K562 (cell line): Measurements from ENCODE around the gene WDR45B. TPM values are rescaled to one million over a fixed set of nuclear protein-coding genes. Genes with fewer than 3 reads are reported as not detected.

Experiments used
- ATAC-seq: fragments of 200-7000 bp; cut with Tn5 transposase; 3 replicates; pipeline ENCODE4 v1.9.1; 2020; ENCODE audit warnings: moderate library complexity
- BruUV-seq: library from RNA; stranded (reverse); fragments of 400-500 nt; replicated peaks from 2 replicates; lab custom pipeline; 2021; lab: Mats Ljungman, UMichigan
- CTCF ChIA-PET: fragments of 300-600 bp; formaldehyde crosslinking; extraction: SDS; loops from one replicate; lab custom pipeline; 2021; ENCODE audit warnings: low intra/inter-chr PET ratio; lab: Yijun Ruan, JAX
- POLR2A ChIA-PET: fragments of 300-600, 350-650 bp; sonication (Branson Sonifier 250); formaldehyde crosslinking; extraction: SDS; loops from one replicate; lab custom pipeline; 2021; ENCODE audit warnings: antibody characterized with exemption, inconsistent platforms; lab: Yijun Ruan, JAX
- DNase-seq, 4 experiments: peaks; one replicate each; pipeline versions ENCODE4 v3.0.0 to v3.0.0-alpha.2; 2011 to 2018; ENCODE audit warnings: low spot score in 3 of 4, mixed read lengths in 3 of 4; ENCODE audit errors: extremely low read depth in 1 of 4
- FAIRE-seq: peaks from 2 replicates; lab custom pipeline; 2011; peaks lifted over from hg19 to GRCh38; lab: Jason Lieb, UNC
- H2AFZ ChIP-seq: 2 replicates; pipeline ENCODE4 v1.6.0; 2011; ENCODE audit warnings: low read depth, low read length, control low read depth, inconsistent platforms
- H3K27ac ChIP-seq: fragments of 200-600 bp; 3 replicates; pipeline ENCODE4 v1.8.0; 2011; ENCODE audit warnings: low read depth, mild to moderate bottlenecking, control low read depth, inconsistent platforms, low read length, moderate library complexity, mixed read lengths; ENCODE audit errors: extremely low read depth
- H3K27me3 ChIP-seq, 2 experiments: fragments of 300-600 bp in 1 of 2; 2 replicates in 1 of 2; 3 replicates in 1 of 2; pipeline versions ENCODE4 v1.6.0 to v1.8.0; 2011; ENCODE audit warnings: inconsistent platforms in 2 of 2, low read length in 2 of 2, mild to moderate bottlenecking in 1 of 2, mixed read lengths in 1 of 2, moderate library complexity in 1 of 2; ENCODE audit not compliant: control insufficient read depth in 2 of 2, insufficient read depth in 2 of 2
- H3K36me3 ChIP-seq: fragments of 300-600 bp; 3 replicates; pipeline ENCODE4 v1.8.0; 2011; ENCODE audit warnings: mild to moderate bottlenecking, low read length, inconsistent platforms; ENCODE audit not compliant: control insufficient read depth, insufficient read depth
- H3K4me1 ChIP-seq, 2 experiments: fragments of 200-600 bp in 1 of 2; replicated peaks in 1 of 2; 2 replicates in 1 of 2; 3 replicates in 1 of 2; pipeline versions ENCODE4 v1.5.1 to v1.8.0; 2011; ENCODE audit warnings: inconsistent platforms in 2 of 2, low read length in 2 of 2, mild to moderate bottlenecking in 1 of 2, mixed read lengths in 1 of 2, moderate library complexity in 1 of 2; ENCODE audit not compliant: control insufficient read depth in 2 of 2, insufficient read depth in 2 of 2
- H3K4me2 ChIP-seq: 2 replicates; pipeline ENCODE4 v1.6.1; 2011; ENCODE audit warnings: low read length, control low read depth, inconsistent platforms, mixed read lengths; ENCODE audit not compliant: insufficient read depth
- H3K4me3 ChIP-seq: fragments of 200-600 bp; sonication (generic), shearing (Covaris generic); 2 replicates; pipeline ENCODE4 v1.5.1; 2016; ENCODE audit warnings: control low read depth, inconsistent platforms
- H3K79me2 ChIP-seq: fragments of 200-600 bp; 3 replicates; pipeline ENCODE4 v1.8.0; 2011; ENCODE audit warnings: low read length, inconsistent platforms; ENCODE audit not compliant: control insufficient read depth, insufficient read depth
- H3K9ac ChIP-seq, 2 experiments: 2 replicates each; pipeline versions ENCODE4 v1.6.0 to v1.6.1; 2011; ENCODE audit warnings: low read depth in 2 of 2, low read length in 2 of 2, control low read depth in 1 of 2, inconsistent platforms in 1 of 2, mild to moderate bottlenecking in 1 of 2, mixed read lengths in 1 of 2; ENCODE audit not compliant: insufficient read depth in 1 of 2
- H3K9me1 ChIP-seq: one replicate; pipeline ENCODE4 v1.6.0; 2011; ENCODE audit warnings: inconsistent platforms, mild to moderate bottlenecking, low read length, moderate library complexity; ENCODE audit not compliant: control insufficient read depth, insufficient read depth
- H3K9me3 ChIP-seq: replicated peaks from 2 replicates; pipeline ENCODE4 v1.5.1; 2011; ENCODE audit warnings: low read depth, low read length, inconsistent platforms; ENCODE audit not compliant: control insufficient read depth, insufficient read depth
- H4K20me1 ChIP-seq: replicated peaks from 2 replicates; pipeline ENCODE4 v1.6.1; 2011; ENCODE audit warnings: low read length, inconsistent platforms, mixed read lengths; ENCODE audit not compliant: control insufficient read depth, insufficient read depth
- CHD4 ChIP-seq: fragments of 200-600 bp; sonication (generic); IDR thresholded peaks from 3 replicates; pipeline ENCODE4 v1.6.1; 2012; ENCODE audit warnings: low read depth, mild to moderate bottlenecking, mixed read lengths, low read length, inconsistent platforms; ENCODE audit not compliant: insufficient read depth, insufficient replicate concordance, poor library complexity, severe bottlenecking
- CTCF ChIP-seq, 3 experiments: IDR thresholded peaks in 2 of 3; conservative IDR thresholded peaks in 1 of 3; 2 replicates each; pipeline ENCODE4 v1.5.1; 2011 to 2012; ENCODE audit warnings: low read length in 3 of 3, mild to moderate bottlenecking in 3 of 3, control low read depth in 2 of 3, improper control_type of control experiment in 1 of 3, inconsistent platforms in 1 of 3, low read depth in 1 of 3, mixed read lengths in 1 of 3, moderate library complexity in 1 of 3; ENCODE audit not compliant: insufficient read depth in 2 of 3
- FOXK2 ChIP-seq, 2 experiments: fragments of 450-650 bp; IDR thresholded peaks in 1 of 2; conservative IDR thresholded peaks in 1 of 2; 2 replicates each; pipeline ENCODE4 v1.6.1; 2016; ENCODE audit warnings: low read depth in 2 of 2, mild to moderate bottlenecking in 1 of 2
- PRDM10 ChIP-seq: fragments of 450-650 bp; IDR thresholded peaks from 2 replicates; pipeline ENCODE4 v1.6.1; 2018; ENCODE audit not compliant: partially characterized antibody
- ZNF121 ChIP-seq: sonication (generic); formaldehyde crosslinking; conservative IDR thresholded peaks from 2 replicates; pipeline ENCODE4 v1.8.0; 2022; ENCODE audit warnings: missing genetic modification reagents
- WGBS: fragments of 100-300 bp; shearing (Covaris generic); methylation state at CpG from one replicate; pipeline ENCODE4 v1.1.6; 2016; ENCODE audit warnings: low coverage, mixed read lengths; ENCODE audit not compliant: insufficient coverage; ENCODE audit errors: missing lambda C conversion rate; 5-methylcytosine and 5-hydroxymethylcytosine counted together
- in situ Hi-C: fragments of 300-500 bp; cut with MboI; formaldehyde crosslinking; loops from 4 replicates; pipeline ENCODE4 v1.15.0; 2018; ENCODE audit warnings: inconsistent platforms, mixed read lengths
- intact Hi-C: fragments of 100-400 bp; cut with micrococcal nuclease; formaldehyde crosslinking; loops from 2 replicates; pipeline ENCODE4 v1.14.2; 2022
- polyA plus RNA-seq, 8 experiments: library from polyadenylated mRNA; depleted of rRNA in 4 of 8; stranded (reverse) in 5 of 8; unstranded in 3 of 8; fragments of >200 nt; fragmentation: Nextera tagmentation in 2 of 8; fragmentation: Illumina TruSeq in 1 of 8; extraction: Ambion mirVana in 2 of 8; extraction: Trizol in 1 of 8; gene quantifications; 2 replicates each; pipeline versions ENCODE4 v1.2.1 to v1.2.3, GENCODE V29; 2011 to 2014; ENCODE audit warnings: inconsistent platforms in 1 of 8, missing spikeins in 1 of 8
- total RNA-seq, 7 experiments: library from RNA; depleted of rRNA in 6 of 7; stranded (reverse); fragments of >200 nt in 6 of 7; fragmentation: Illumina TruSeq in 2 of 7; extraction: Trizol in 2 of 7; gene quantifications; 2 replicates each; pipeline versions ENCODE4 v1.2.1 to v1.2.3, GENCODE V29; 2011 to 2021; ENCODE audit warnings: low replicate concordance in 1 of 7

WDR45B gene
- total and polyA plus RNA-seq, 9 of the 15 experiments (the other 6 are each of a cell fraction or from before 2014, with no cell fraction given): 0.72 to 74.4 (median 35.9) TPM

GRCh38 chr17:82679586-82680465 is 31.6 kb upstream of the WDR45B start:
- in situ Hi-C loops (no loop called here), intact Hi-C loops (no loop called here)
- Histone ChIP-seq H3K27me3 (peaks cover 4 to 26% of the 10 kb centered on the region in 2 experiments; a peak in 3 of 5 replicates), H3K9ac (peak overlapping the region in 1 of 2 experiments; percentile 58; a peak in 1 of 4 replicates), H3K4me1 (peaks cover 0 to 21% of the 10 kb centered on the region in 2 experiments; a peak in 2 of 5 replicates), H3K4me2 (no peak overlapping the region), H4K20me1 (no peaks in the 10 kb centered on the region), H3K9me1 (no peaks in the 10 kb centered on the region), H3K27ac (no peak overlapping the region), H2AFZ (no peak overlapping the region), H3K9me3 (peaks cover 13% of the 10 kb centered on the region), H3K36me3 (no peaks in the 10 kb centered on the region), H3K4me3 (no peak overlapping the region), H3K79me2 (no peaks in the 10 kb centered on the region)
- peak; percentile 18 to 53 (median 35); a peak in 2 of 6 replicates for TF ChIP-seq CTCF (IDR thresholded peaks at IDR 0.05 in 2 of 3, conservative IDR thresholded peaks at IDR 0.05 in 1 of 3; ENCODE audit: insufficient read depth in 2 of 3, low read depth in 1 of 3, low read length in 3 of 3)
- no peak for TF ChIP-seq FOXK2 (conservative IDR thresholded peaks at IDR 0.05 in 1 of 2, IDR thresholded peaks at IDR 0.05 in 1 of 2; ENCODE audit: low read depth in 2 of 2)
- no peak for TF ChIP-seq ZNF121 (CRISPR knock-in tag)
- TF ChIP-seq CHD4: no peak
- TF ChIP-seq PRDM10: peak; percentile 28
- ATAC-seq (peak; percentile 86), DNase-seq (no peak), FAIRE-seq (no peak)
- no TSS peak for BruUV-seq
- CTCF ChIA-PET: no interaction called here
- WGBS: 29% methylated on average over 23 of the region's 28 CpGs
- POLR2A ChIA-PET: interaction anchor here (0.8 kb wide), 1 partner anchor 8 kb away, joined by 5 read pairs; no protein-coding TSS in a partner anchor
